Endothelial cell of umbilical vein (primary cell): Measurements from ENCODE around the gene TRAPPC2L. TPM values are rescaled to one million over a fixed set of nuclear protein-coding genes. Genes with fewer than 3 reads are reported as not detected.

Source experiments
- Bru-seq: library from RNA; stranded (reverse); fragments of 400-500 nt; gene quantifications from one replicate; lab custom pipeline; 2021; lab: Mats Ljungman, UMichigan
- BruChase-seq, 2 experiments: library from RNA; stranded (reverse); fragments of 400-500 nt; gene quantifications; one replicate each; lab custom pipeline; 2021; lab: Mats Ljungman, UMichigan
- BruUV-seq: library from RNA; stranded (reverse); fragments of 400-500 nt; replicated peaks from 2 replicates; lab custom pipeline; 2021; lab: Mats Ljungman, UMichigan
- CTCF ChIA-PET: fragments of 300-600, 350-600 bp; sonication (Branson Sonifier 250); formaldehyde crosslinking; loops from one replicate; lab custom pipeline; 2021; ENCODE audit warnings: antibody characterized with exemption, inconsistent platforms; lab: Charles Lee
- POLR2A ChIA-PET: fragments of 300-600, 350-600 bp; sonication (Branson Sonifier 250); formaldehyde crosslinking; loops from one replicate; lab custom pipeline; 2021; ENCODE audit warnings: antibody characterized with exemption, inconsistent platforms; lab: Charles Lee
- DNase-seq: peaks from one replicate; pipeline ENCODE4 v3.0.0-alpha.2; 2011; ENCODE audit warnings: low read depth, low spot score
- FAIRE-seq: peaks from 2 replicates; lab custom pipeline; 2011; peaks lifted over from hg19 to GRCh38; lab: Jason Lieb, UNC
- H2AFZ ChIP-seq: 2 replicates; pipeline ENCODE4 v1.6.0; 2012; ENCODE audit warnings: low read depth, low read length, control low read depth, inconsistent platforms
- H3K27ac ChIP-seq: 2 replicates; pipeline ENCODE4 v1.5.1; 2011; ENCODE audit warnings: low read depth, mild to moderate bottlenecking, control low read depth, low read length, moderate library complexity; ENCODE audit not compliant: insufficient read depth
- H3K27me3 ChIP-seq, 2 experiments: 2 replicates each; pipeline versions ENCODE4 v1.6.0 to v1.6.1; 2011; ENCODE audit warnings: low read length in 2 of 2, mixed read lengths in 1 of 2; ENCODE audit not compliant: control insufficient read depth in 2 of 2, insufficient read depth in 2 of 2
- H3K36me3 ChIP-seq, 2 experiments: 2 replicates in 1 of 2; 3 replicates in 1 of 2; pipeline ENCODE4 v1.5.1; 2011; ENCODE audit warnings: low read length in 2 of 2, mild to moderate bottlenecking in 1 of 2, moderate library complexity in 1 of 2; ENCODE audit not compliant: control insufficient read depth in 2 of 2, insufficient read depth in 2 of 2; ENCODE audit errors: extremely low read depth in 1 of 2
- H3K4me1 ChIP-seq: 3 replicates; pipeline ENCODE4 v1.5.1; 2011; ENCODE audit warnings: mild to moderate bottlenecking, low read length; ENCODE audit not compliant: control insufficient read depth, insufficient read depth; ENCODE audit errors: extremely low read depth
- H3K4me2 ChIP-seq: 2 replicates; pipeline ENCODE4 v1.6.1; 2011; ENCODE audit warnings: low read length, control low read depth, mixed read lengths; ENCODE audit not compliant: insufficient read depth
- H3K4me3 ChIP-seq, 3 experiments: fragments of 200-600 bp in 1 of 3; sonication (generic), shearing (Covaris generic) in 1 of 3; replicated peaks in 1 of 3; 2 replicates each; pipeline ENCODE4 v1.5.1; 2011 to 2016; ENCODE audit warnings: control low read depth in 3 of 3, low read length in 3 of 3, mild to moderate bottlenecking in 2 of 3, inconsistent platforms in 1 of 3, low read depth in 1 of 3, moderate library complexity in 1 of 3; ENCODE audit not compliant: insufficient read depth in 1 of 3
- H3K79me2 ChIP-seq: 2 replicates; pipeline ENCODE4 v1.6.0; 2012; ENCODE audit warnings: low read length, inconsistent platforms; ENCODE audit not compliant: control insufficient read depth, insufficient read depth
- H3K9ac ChIP-seq: replicated peaks from 2 replicates; pipeline ENCODE3; 2011; ENCODE audit warnings: low read length, control low read depth; ENCODE audit not compliant: insufficient read depth; ENCODE audit errors: extremely low read depth
- H3K9me1 ChIP-seq: replicated peaks from 3 replicates; pipeline ENCODE4 v1.6.0; 2011; ENCODE audit warnings: mild to moderate bottlenecking, low read length; ENCODE audit not compliant: control insufficient read depth, insufficient read depth; ENCODE audit errors: extremely low read depth
- H3K9me3 ChIP-seq: replicated peaks from 2 replicates; pipeline ENCODE4 v1.5.1; 2012; ENCODE audit warnings: low read length, inconsistent platforms; ENCODE audit not compliant: control insufficient read depth, insufficient read depth
- H4K20me1 ChIP-seq: replicated peaks from 2 replicates; pipeline ENCODE3; 2011; ENCODE audit warnings: mild to moderate bottlenecking, low read length; ENCODE audit not compliant: control insufficient read depth, insufficient read depth; ENCODE audit errors: extremely low read depth
- EZH2 ChIP-seq: IDR thresholded peaks from 2 replicates; pipeline ENCODE4 v1.6.1; 2012; ENCODE audit warnings: borderline replicate concordance, low read depth, mild to moderate bottlenecking, moderate library complexity, low read length, inconsistent platforms; ENCODE audit not compliant: severe bottlenecking
- FOS ChIP-seq: IDR thresholded peaks from 2 replicates; pipeline ENCODE4 v1.6.1; 2011; ENCODE audit warnings: mild to moderate bottlenecking, low read length, moderate library complexity, borderline replicate concordance; ENCODE audit not compliant: insufficient read depth
- GATA2 ChIP-seq: IDR thresholded peaks from 2 replicates; pipeline ENCODE4 v1.7.0; 2011; ENCODE audit warnings: low read depth, mild to moderate bottlenecking, moderate library complexity, mixed read lengths, low read length; ENCODE audit not compliant: insufficient read length, insufficient read depth
- JUN ChIP-seq: IDR thresholded peaks from 2 replicates; pipeline ENCODE4 v1.6.1; 2011; ENCODE audit warnings: borderline replicate concordance, low read depth; ENCODE audit not compliant: insufficient read length, insufficient read depth
- MAX ChIP-seq: IDR thresholded peaks from 2 replicates; pipeline ENCODE4 v1.6.1; 2011; ENCODE audit not compliant: insufficient read depth, insufficient read length
- MYC ChIP-seq: IDR thresholded peaks from one replicate; pipeline ENCODE4 v1.6.1; 2011; ENCODE audit warnings: mild to moderate bottlenecking, low read depth, low read length
- POLR2A ChIP-seq: IDR thresholded peaks from 2 replicates; pipeline ENCODE4 v1.6.1; 2012; ENCODE audit warnings: low read depth, mild to moderate bottlenecking, control low read depth, low read length
- POLR2AphosphoS5 ChIP-seq: IDR thresholded peaks from 2 replicates; pipeline ENCODE4 v1.6.1; 2012; ENCODE audit warnings: low read depth, mild to moderate bottlenecking, control low read depth, low read length, moderate library complexity; ENCODE audit not compliant: insufficient read depth
- dilution Hi-C: fragments of 300-500 bp; cut with MboI; formaldehyde crosslinking; loops from one replicate; pipeline ENCODE4 v1.15.0; 2019; ENCODE audit warnings: low sequenced_read_pairs; ENCODE audit not compliant: extremely low pct_ligation_motif_present
- intact Hi-C: fragments of 100-400 bp; cut with micrococcal nuclease; formaldehyde crosslinking; loops from one replicate; pipeline ENCODE4 v1.10.0; 2022
- long read RNA-seq: library from polyadenylated mRNA; stranded (forward); transcript quantifications from one replicate; pipeline ENCODE4 v2.0.0, GENCODE V29; 2021
- polyA minus RNA-seq, 3 experiments: library from RNA; depleted of rRNA, polyadenylated mRNA; stranded (reverse); fragments of >200 nt; gene quantifications; 1 replicate in 1 of 3; 2 replicates in 2 of 3; pipeline ENCODE4 v1.2.3, GENCODE V29; 2011
- polyA plus RNA-seq, 4 experiments: library from polyadenylated mRNA; depleted of rRNA in 3 of 4; stranded (reverse) in 3 of 4; unstranded in 1 of 4; fragments of >200 nt; gene quantifications; 2 replicates each; pipeline versions ENCODE4 v1.2.1 to v1.2.3, GENCODE V29; 2011 to 2012; ENCODE audit warnings: missing spikeins in 1 of 4
- total RNA-seq: library from RNA; stranded (reverse); gene quantifications from 2 replicates; pipeline ENCODE4 v1.2.3, GENCODE V29; 2021
- TF ChIP-seq, protein P1 (sequence below), 2 donors: IDR thresholded peaks; 1 replicate in 1 of 2; 2 replicates in 1 of 2; pipeline ENCODE4 v1.5.1; 2011; ENCODE audit warnings: low read length in 2 of 2, mild to moderate bottlenecking in 2 of 2, moderate library complexity in 2 of 2, control low read depth in 1 of 2, inconsistent platforms in 1 of 2, low read depth in 1 of 2; ENCODE audit not compliant: insufficient read depth in 1 of 2; ENCODE audit errors: extremely low read depth in 1 of 2

Gene TRAPPC2L
- total RNA-seq: 61.9 and 80.0 TPM in 2 replicates
- polyA plus RNA-seq: 131 and 151 TPM in 2 replicates
- 128 and 141 TPM in 2 replicates for polyA plus RNA-seq (2011; cell fraction: cytosol; rRNA removed)
- 62.5 and 69.4 TPM in 2 replicates for polyA plus RNA-seq (2011; cell fraction: nucleus; rRNA removed)
- 206 and 238 TPM in 2 replicates for polyA plus RNA-seq (2012)
- polyA minus RNA-seq: 49.9 and 115 TPM in 2 replicates
- polyA minus RNA-seq (2011; cell fraction: cytosol; rRNA and poly(A)+ RNA removed): 24.3 TPM
- 19.6 and 25.1 TPM in 2 replicates for polyA minus RNA-seq (2011; cell fraction: nucleus; rRNA and poly(A)+ RNA removed)
- percentile 62 among the genes with signal in this experiment for Bru-seq, nascent RNA
- BruChase-seq, experiment 1, labeled RNA remaining after a 6-hour chase: percentile 67 among the genes with signal in this experiment
- percentile 58 among the genes with signal in this experiment for BruChase-seq, experiment 2, labeled RNA remaining after a 2-hour chase
- long read RNA-seq, transcript TRAPPC2L-214 (5 exons, 801 nt): minor isoform, 5 of 248 reads
- long read RNA-seq, transcript TRAPPC2L-201 (5 exons, 2,215 nt): major isoform, 69 of 248 reads
- long read RNA-seq, partial matches to known transcripts: 3 of 248 reads
- long read RNA-seq, other reads (novel, unspliced or antisense): 161 of 248 reads

- POLR2A ChIA-PET: no interaction called here
- H3K79me2 ChIP-seq: peaks cover 4% of the 10 kb centered on the region
- peak within 1 kb of the TSS; percentile 53 for H2AFZ ChIP-seq
- CTCF ChIA-PET: interaction anchor here (0.8 to 2.7 kb wide), 21 partner anchors 9 to 700 kb away, joined by 3 to 50 read pairs (median 5); partner anchors contain the start of genes APRT, PABPN1L, PIEZO1 and ZNF778
- no TSS peak for BruUV-seq
- no peaks in the 10 kb centered on the region for H3K27me3 ChIP-seq
- dilution Hi-C loops: no loop called here
- H3K9me1 ChIP-seq: no peaks in the 10 kb centered on the region
- H3K4me2 ChIP-seq: peak within 1 kb of the TSS; percentile 75
- no peaks in the 10 kb centered on the region for H4K20me1 ChIP-seq
- peak within 1 kb of the TSS; percentile 45 to 100 (median 72) for H3K4me3 ChIP-seq
- FAIRE-seq: peak; percentile 94
- peak within 1 kb of the TSS; percentile 57 for H3K9ac ChIP-seq
- no peaks in the 10 kb centered on the region for H3K9me3 ChIP-seq
- intact Hi-C loops: loop anchor here (1.0 to 2.0 kb wide), 5 partner anchors 41 to 120 kb away; no protein-coding TSS in a partner anchor
- TF ChIP-seq MYC: peak; percentile 75
- TF ChIP-seq GATA2: no peak
- no peak for TF ChIP-seq FOS
- TF ChIP-seq, protein P1, sequence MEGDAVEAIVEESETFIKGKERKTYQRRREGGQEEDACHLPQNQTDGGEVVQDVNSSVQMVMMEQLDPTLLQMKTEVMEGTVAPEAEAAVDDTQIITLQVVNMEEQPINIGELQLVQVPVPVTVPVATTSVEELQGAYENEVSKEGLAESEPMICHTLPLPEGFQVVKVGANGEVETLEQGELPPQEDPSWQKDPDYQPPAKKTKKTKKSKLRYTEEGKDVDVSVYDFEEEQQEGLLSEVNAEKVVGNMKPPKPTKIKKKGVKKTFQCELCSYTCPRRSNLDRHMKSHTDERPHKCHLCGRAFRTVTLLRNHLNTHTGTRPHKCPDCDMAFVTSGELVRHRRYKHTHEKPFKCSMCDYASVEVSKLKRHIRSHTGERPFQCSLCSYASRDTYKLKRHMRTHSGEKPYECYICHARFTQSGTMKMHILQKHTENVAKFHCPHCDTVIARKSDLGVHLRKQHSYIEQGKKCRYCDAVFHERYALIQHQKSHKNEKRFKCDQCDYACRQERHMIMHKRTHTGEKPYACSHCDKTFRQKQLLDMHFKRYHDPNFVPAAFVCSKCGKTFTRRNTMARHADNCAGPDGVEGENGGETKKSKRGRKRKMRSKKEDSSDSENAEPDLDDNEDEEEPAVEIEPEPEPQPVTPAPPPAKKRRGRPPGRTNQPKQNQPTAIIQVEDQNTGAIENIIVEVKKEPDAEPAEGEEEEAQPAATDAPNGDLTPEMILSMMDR (IDR thresholded peaks at IDR 0.05; ENCODE audit: extremely low read depth in 1 of 2, insufficient read depth in 1 of 2, low read depth in 1 of 2, low read length in 2 of 2): no peak
- TF ChIP-seq POLR2A: peak; percentile 90
- TF ChIP-seq JUN: no peak
- no peak for TF ChIP-seq EZH2
- peak; percentile 98 for TF ChIP-seq POLR2AphosphoS5
- TF ChIP-seq MAX: peak; percentile 99
- peak; percentile 96 for DNase-seq
- H3K36me3 ChIP-seq: peaks cover 0 to 20% of the 10 kb centered on the region in 2 experiments
- peak within 1 kb of the TSS; percentile 1 for H3K27ac ChIP-seq
- H3K4me1 ChIP-seq: peaks cover 4% of the 10 kb centered on the region
Measured at GRCh38 chr16:88856828-88857727, at the start of gene TRAPPC2L, which contains the start of gene GALNS. Gene TRAPPC2L, plus strand, starts transcription at chr16:88857127. Its CDS starts 24 bp downstream, at chr16:88857151. Gene GALNS, minus strand, starts transcription at chr16:88856947. Its CDS starts 70 bp downstream, at chr16:88856877.
